GM19455 (cell line): ENCODE measurements around the gene SERAC1.

ENCODE experiments used
- ATAC-seq: cut with Tn5 transposase; IDR thresholded peaks from one replicate; pipeline ENCODE4 v1.9.1; 2021; ENCODE audit not compliant: unreplicated experiment

Gene SERAC1

GRCh38 chr6:158081657-158081935 lies 86.5 kb downstream of the SERAC1 start:
- no peak for ATAC-seq

- no peak for ATAC-seq
Measured at GRCh38 chr6:158080849-158081656, 87.0 kb downstream of the SERAC1 start.

- no peak for ATAC-seq
Measured at GRCh38 chr6:158078320-158078719, 89.7 kb downstream of the SERAC1 start.

GRCh38 chr6:158077676-158078075 lies 90.4 kb downstream of the SERAC1 start:
- no peak for ATAC-seq

- no peak for ATAC-seq
Measured at GRCh38 chr6:158076548-158076947, 91.5 kb downstream of the SERAC1 start.

GRCh38 chr6:158073776-158074175 lies 94.3 kb downstream of the SERAC1 start:
- ATAC-seq, result no peak

- no peak for ATAC-seq
Measured at GRCh38 chr6:158072083-158072721, 95.9 kb downstream of the SERAC1 start.

GRCh38 chr6:158071121-158072082 lies 96.7 kb downstream of the SERAC1 start:
- no peak for ATAC-seq

- no peak for ATAC-seq
Measured at GRCh38 chr6:158070513-158070912, 97.5 kb downstream of the SERAC1 start.

- no peak for ATAC-seq
Measured at GRCh38 chr6:158069800-158070195, 98.3 kb downstream of the SERAC1 start.

GRCh38 chr6:158068893-158069799 lies 98.9 kb downstream of the SERAC1 start:
- no peak for ATAC-seq

- no peak for ATAC-seq
Measured at GRCh38 chr6:158068156-158068892, 99.7 kb downstream of the SERAC1 start.

- no peak for ATAC-seq
Measured at GRCh38 chr6:158067436-158068015, 100.5 kb downstream of the SERAC1 start.

- no peak for ATAC-seq
Measured at GRCh38 chr6:158066136-158066781, 101.8 kb downstream of the SERAC1 start.

- ATAC-seq, result no peak
Measured at GRCh38 chr6:158064725-158065251, 103.3 kb downstream of the SERAC1 start.

- no peak for ATAC-seq
Measured at GRCh38 chr6:158063736-158064135, 104.3 kb downstream of the SERAC1 start.

GRCh38 chr6:158061709-158062461 lies 106.2 kb downstream of the SERAC1 start:
- ATAC-seq, result no peak

GRCh38 chr6:158061361-158061708 lies 106.7 kb downstream of the SERAC1 start:
- no peak for ATAC-seq
